Liver (tissue), 9 donors: ENCODE results near the gene PLA1A. TPM values are rescaled to one million over a fixed set of nuclear protein-coding genes. Genes with fewer than 3 reads are reported as not detected.

ENCODE experiments used
- DNase-seq: peaks from one replicate; pipeline ENCODE4 v3.0.0-alpha.2; 2017; ENCODE audit warnings: low spot score
- H3K27ac ChIP-seq, 2 donors: one replicate each; pipeline ENCODE4 v1.7.0; 2013; ENCODE audit warnings: inconsistent platforms in 2 of 2, low read length in 2 of 2, control low read depth in 1 of 2, low read depth in 1 of 2, mild to moderate bottlenecking in 1 of 2
- H3K27me3 ChIP-seq, 4 donors: one replicate each; pipeline versions ENCODE4 v1.6.1 to v1.7.0; 2013; ENCODE audit warnings: low read length in 3 of 4, inconsistent platforms in 1 of 4, mild to moderate bottlenecking in 1 of 4, moderate library complexity in 1 of 4; ENCODE audit not compliant: control insufficient read depth in 4 of 4, insufficient read depth in 4 of 4
- H3K36me3 ChIP-seq, 4 donors: one replicate each; pipeline versions ENCODE4 v1.6.1 to v1.7.0; 2013; ENCODE audit warnings: low read length in 3 of 4, mild to moderate bottlenecking in 3 of 4, low read depth in 1 of 4, moderate library complexity in 1 of 4; ENCODE audit not compliant: control insufficient read depth in 4 of 4, insufficient read depth in 3 of 4
- H3K4me1 ChIP-seq, 4 donors: one replicate each; pipeline versions ENCODE4 v1.6.1 to v1.7.0; 2013; ENCODE audit warnings: low read length in 3 of 4, mild to moderate bottlenecking in 3 of 4, moderate library complexity in 1 of 4; ENCODE audit not compliant: control insufficient read depth in 4 of 4, insufficient read depth in 4 of 4
- H3K4me3 ChIP-seq, 3 donors: one replicate each; pipeline versions ENCODE4 v1.6.1 to v1.7.0; 2013; ENCODE audit warnings: low read length in 3 of 3, control low read depth in 1 of 3, low read depth in 1 of 3, mild to moderate bottlenecking in 1 of 3
- H3K9ac ChIP-seq, 2 donors: one replicate each; pipeline ENCODE4 v1.7.0; 2013; ENCODE audit warnings: low read length in 2 of 2, mild to moderate bottlenecking in 2 of 2, moderate library complexity in 2 of 2, control low read depth in 1 of 2, low read depth in 1 of 2
- H3K9me3 ChIP-seq, 4 donors: one replicate each; pipeline versions ENCODE4 v1.6.1 to v1.7.0; 2013; ENCODE audit warnings: low read length in 3 of 4; ENCODE audit not compliant: control insufficient read depth in 4 of 4
- CTCF ChIP-seq: fragments of 150-350 bp; IDR thresholded peaks from 2 replicates; pipeline ENCODE4 v1.5.1; 2017; ENCODE audit warnings: improper control_type of control experiment, low read depth, low read length; ENCODE audit not compliant: missing input control
- EGR1 ChIP-seq, 2 donors: IDR thresholded peaks; 2 replicates each; pipeline ENCODE4 v1.6.1; 2016 to 2018; ENCODE audit warnings: antibody characterized with exemption in 2 of 2, low read depth in 2 of 2
- FOXA1 ChIP-seq: IDR thresholded peaks from 2 replicates; pipeline ENCODE4 v1.6.1; 2016; ENCODE audit warnings: antibody characterized with exemption
- GABPA ChIP-seq, 2 donors: IDR thresholded peaks in 1 of 2; conservative IDR thresholded peaks in 1 of 2; 2 replicates each; pipeline ENCODE4 v1.6.1; 2016; ENCODE audit warnings: antibody characterized with exemption in 2 of 2, mild to moderate bottlenecking in 1 of 2, moderate library complexity in 1 of 2
- HNF4A ChIP-seq, 2 donors: conservative IDR thresholded peaks; 2 replicates each; pipeline ENCODE4 v1.6.1; 2016; ENCODE audit warnings: antibody characterized with exemption in 2 of 2, mild to moderate bottlenecking in 2 of 2
- JUND ChIP-seq, 2 donors: IDR thresholded peaks; 2 replicates each; pipeline ENCODE4 v1.6.1; 2016; ENCODE audit warnings: antibody characterized with exemption in 2 of 2
- NR2F2 ChIP-seq: IDR thresholded peaks from 2 replicates; pipeline ENCODE4 v1.6.1; 2016; ENCODE audit warnings: antibody characterized with exemption
- RAD21 ChIP-seq, 2 donors: IDR thresholded peaks; 2 replicates each; pipeline ENCODE4 v1.6.1; 2016; ENCODE audit warnings: antibody characterized with exemption in 2 of 2, mild to moderate bottlenecking in 2 of 2
- RXRA ChIP-seq, 2 donors: IDR thresholded peaks; 2 replicates each; pipeline ENCODE4 v1.6.1; 2017 to 2018; ENCODE audit warnings: antibody characterized with exemption in 2 of 2, mild to moderate bottlenecking in 1 of 2
- YY1 ChIP-seq: IDR thresholded peaks from 2 replicates; pipeline ENCODE4 v1.6.1; 2016; ENCODE audit warnings: antibody characterized with exemption, mild to moderate bottlenecking
- WGBS: extraction: QIAGEN DNeasy Blood & Tissue Kit; methylation state at CpG from one replicate; pipeline ENCODE4 v1.1.7; 2013; 5-methylcytosine and 5-hydroxymethylcytosine counted together
- polyA plus RNA-seq, 2 donors: library from polyadenylated mRNA; stranded (reverse) in 1 of 2; unstranded in 1 of 2; fragments of 200-250 nt in 1 of 2; fragments of >200 nt in 1 of 2; fragmentation: Nextera tagmentation in 1 of 2; extraction: Ambion mirVana in 1 of 2; gene quantifications; one replicate each; pipeline versions ENCODE4 v1.2.1 to v1.2.3, GENCODE V29; 2013 to 2015
- total RNA-seq, 2 donors: library from RNA; depleted of rRNA; stranded (reverse); fragments of >200 nt; gene quantifications; one replicate each; pipeline ENCODE4 v1.2.3, GENCODE V29; 2014
- TF ChIP-seq, protein P1 (sequence below): IDR thresholded peaks from 2 replicates; pipeline ENCODE4 v1.6.1; 2016; ENCODE audit warnings: antibody characterized with exemption
- TF ChIP-seq, protein P2 (sequence below): IDR thresholded peaks from 2 replicates; pipeline ENCODE4 v1.6.1; 2016; ENCODE audit warnings: antibody characterized with exemption
- TF ChIP-seq, protein P3 (sequence below): IDR thresholded peaks from 2 replicates; pipeline ENCODE4 v1.6.1; 2016; ENCODE audit warnings: antibody characterized with exemption, mild to moderate bottlenecking
- TF ChIP-seq, protein P4 (sequence below): IDR thresholded peaks from 2 replicates; pipeline ENCODE4 v1.6.1; 2016; ENCODE audit warnings: antibody characterized with exemption
- donor health status: healthy.
- donor health status: healthy.
- donor health status: healthy.
- donor health status: healthy.
- donor health status: healthy.

The PLA1A gene
- total and polyA plus RNA-seq, 4 donors = 6.0 to 63.9 (median 33.0) TPM

GRCh38 chr3:119636891-119637611 lies 39.4 kb downstream of the PLA1A start:
- no peak overlapping the region for H3K27ac ChIP-seq
- no peaks in the 10 kb centered on the region for H3K27me3 ChIP-seq
- H3K9ac ChIP-seq = no peak overlapping the region
- H3K9me3 ChIP-seq = no peaks in the 10 kb centered on the region
- no peak overlapping the region for H3K4me3 ChIP-seq
- H3K4me1 ChIP-seq = no peaks in the 10 kb centered on the region
- DNase-seq = no peak
- TF ChIP-seq, protein P1, sequence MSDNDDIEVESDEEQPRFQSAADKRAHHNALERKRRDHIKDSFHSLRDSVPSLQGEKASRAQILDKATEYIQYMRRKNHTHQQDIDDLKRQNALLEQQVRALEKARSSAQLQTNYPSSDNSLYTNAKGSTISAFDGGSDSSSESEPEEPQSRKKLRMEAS = no peak
- TF ChIP-seq, protein P2, sequence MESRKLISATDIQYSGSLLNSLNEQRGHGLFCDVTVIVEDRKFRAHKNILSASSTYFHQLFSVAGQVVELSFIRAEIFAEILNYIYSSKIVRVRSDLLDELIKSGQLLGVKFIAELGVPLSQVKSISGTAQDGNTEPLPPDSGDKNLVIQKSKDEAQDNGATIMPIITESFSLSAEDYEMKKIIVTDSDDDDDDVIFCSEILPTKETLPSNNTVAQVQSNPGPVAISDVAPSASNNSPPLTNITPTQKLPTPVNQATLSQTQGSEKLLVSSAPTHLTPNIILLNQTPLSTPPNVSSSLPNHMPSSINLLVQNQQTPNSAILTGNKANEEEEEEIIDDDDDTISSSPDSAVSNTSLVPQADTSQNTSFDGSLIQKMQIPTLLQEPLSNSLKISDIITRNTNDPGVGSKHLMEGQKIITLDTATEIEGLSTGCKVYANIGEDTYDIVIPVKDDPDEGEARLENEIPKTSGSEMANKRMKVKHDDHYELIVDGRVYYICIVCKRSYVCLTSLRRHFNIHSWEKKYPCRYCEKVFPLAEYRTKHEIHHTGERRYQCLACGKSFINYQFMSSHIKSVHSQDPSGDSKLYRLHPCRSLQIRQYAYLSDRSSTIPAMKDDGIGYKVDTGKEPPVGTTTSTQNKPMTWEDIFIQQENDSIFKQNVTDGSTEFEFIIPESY = no peak
- TF ChIP-seq, protein P3, sequence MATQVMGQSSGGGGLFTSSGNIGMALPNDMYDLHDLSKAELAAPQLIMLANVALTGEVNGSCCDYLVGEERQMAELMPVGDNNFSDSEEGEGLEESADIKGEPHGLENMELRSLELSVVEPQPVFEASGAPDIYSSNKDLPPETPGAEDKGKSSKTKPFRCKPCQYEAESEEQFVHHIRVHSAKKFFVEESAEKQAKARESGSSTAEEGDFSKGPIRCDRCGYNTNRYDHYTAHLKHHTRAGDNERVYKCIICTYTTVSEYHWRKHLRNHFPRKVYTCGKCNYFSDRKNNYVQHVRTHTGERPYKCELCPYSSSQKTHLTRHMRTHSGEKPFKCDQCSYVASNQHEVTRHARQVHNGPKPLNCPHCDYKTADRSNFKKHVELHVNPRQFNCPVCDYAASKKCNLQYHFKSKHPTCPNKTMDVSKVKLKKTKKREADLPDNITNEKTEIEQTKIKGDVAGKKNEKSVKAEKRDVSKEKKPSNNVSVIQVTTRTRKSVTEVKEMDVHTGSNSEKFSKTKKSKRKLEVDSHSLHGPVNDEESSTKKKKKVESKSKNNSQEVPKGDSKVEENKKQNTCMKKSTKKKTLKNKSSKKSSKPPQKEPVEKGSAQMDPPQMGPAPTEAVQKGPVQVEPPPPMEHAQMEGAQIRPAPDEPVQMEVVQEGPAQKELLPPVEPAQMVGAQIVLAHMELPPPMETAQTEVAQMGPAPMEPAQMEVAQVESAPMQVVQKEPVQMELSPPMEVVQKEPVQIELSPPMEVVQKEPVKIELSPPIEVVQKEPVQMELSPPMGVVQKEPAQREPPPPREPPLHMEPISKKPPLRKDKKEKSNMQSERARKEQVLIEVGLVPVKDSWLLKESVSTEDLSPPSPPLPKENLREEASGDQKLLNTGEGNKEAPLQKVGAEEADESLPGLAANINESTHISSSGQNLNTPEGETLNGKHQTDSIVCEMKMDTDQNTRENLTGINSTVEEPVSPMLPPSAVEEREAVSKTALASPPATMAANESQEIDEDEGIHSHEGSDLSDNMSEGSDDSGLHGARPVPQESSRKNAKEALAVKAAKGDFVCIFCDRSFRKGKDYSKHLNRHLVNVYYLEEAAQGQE = no peak
- TF ChIP-seq EGR1 (IDR thresholded peaks at IDR 0.05; ENCODE audit: low read depth in 2 of 2) (no peak), CTCF (no peak), NR2F2 (no peak), GABPA (IDR thresholded peaks at IDR 0.05 in 1 of 2, conservative IDR thresholded peaks at IDR 0.05 in 1 of 2) (no peak), HNF4A (conservative IDR thresholded peaks at IDR 0.05) (no peak), FOXA1 (no peak), RAD21 (IDR thresholded peaks at IDR 0.05) (no peak), JUND (IDR thresholded peaks at IDR 0.05) (no peak), RXRA (IDR thresholded peaks at IDR 0.05) (no peak), YY1 (no peak)
- TF ChIP-seq, protein P4, sequence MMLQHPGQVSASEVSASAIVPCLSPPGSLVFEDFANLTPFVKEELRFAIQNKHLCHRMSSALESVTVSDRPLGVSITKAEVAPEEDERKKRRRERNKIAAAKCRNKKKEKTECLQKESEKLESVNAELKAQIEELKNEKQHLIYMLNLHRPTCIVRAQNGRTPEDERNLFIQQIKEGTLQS = no peak
- WGBS = 97% methylated on average over 4 of the region's 4 CpGs
- H3K36me3 ChIP-seq = peaks cover 0 to 1% (median 0%) of the 10 kb centered on the region in 4 donors
